ENCODE data around the gene TINAGL1.
A peak's percentile ranks its signal among the peaks of the same experiment; 100 is the strongest.

Gene TINAGL1

GRCh38 chr1:31607360-31607759, 31.0 kb downstream of the TINAGL1 start:
- DNase-seq (ENCODE audit: low read depth in 2 of 2), result no peak

GRCh38 chr1:31609514-31610118, 33.3 kb downstream of the TINAGL1 start:
- no peak for DNase-seq (ENCODE audit: low read depth in 2 of 2)

GRCh38 chr1:31614414-31615005, 38.2 kb downstream of the TINAGL1 start:
- no peak for DNase-seq (ENCODE audit: low read depth in 2 of 2)

- DNase-seq (ENCODE audit: low read depth in 2 of 2), result no peak
Observed at GRCh38 chr1:31615414-31615813, 39.1 kb downstream of the TINAGL1 start.

- DNase-seq (ENCODE audit: low read depth in 2 of 2), result no peak
Observed at GRCh38 chr1:31615939-31616338, 39.6 kb downstream of the TINAGL1 start.

GRCh38 chr1:31617218-31617915, 41.1 kb downstream of the TINAGL1 start, which contains the start of gene HCRTR1:
TSS of gene HCRTR1 (plus strand) at chr1:31617689. CDS start at chr1:31619193, 1,504 bp downstream.
- no peak for DNase-seq (ENCODE audit: low read depth in 2 of 2)

- peak; percentile 26 to 49 for DNase-seq (ENCODE audit: low read depth in 2 of 2)
Observed at GRCh38 chr1:31617916-31618746, 41.8 kb downstream of the TINAGL1 start.

GRCh38 chr1:31618916-31619846, 42.9 kb downstream of the TINAGL1 start:
- DNase-seq (ENCODE audit: low read depth in 2 of 2), result no peak

GRCh38 chr1:31620631-31621497, 44.5 kb downstream of the TINAGL1 start:
- no peak for DNase-seq (ENCODE audit: low read depth in 2 of 2)

GRCh38 chr1:31621498-31621820, 45.1 kb downstream of the TINAGL1 start:
- DNase-seq (ENCODE audit: low read depth in 2 of 2), result no peak

- DNase-seq (ENCODE audit: low read depth in 2 of 2), result no peak
Observed at GRCh38 chr1:31621847-31622730, 45.8 kb downstream of the TINAGL1 start.

- no peak for DNase-seq (ENCODE audit: low read depth in 2 of 2)
Observed at GRCh38 chr1:31623365-31623764, 47.0 kb downstream of the TINAGL1 start.

GRCh38 chr1:31624309-31624708, 48.0 kb downstream of the TINAGL1 start:
- DNase-seq (ENCODE audit: low read depth in 2 of 2), result no peak

- DNase-seq (ENCODE audit: low read depth in 2 of 2), result no peak
Observed at GRCh38 chr1:31624731-31625514, 48.6 kb downstream of the TINAGL1 start.

- no peak for DNase-seq (ENCODE audit: low read depth in 2 of 2)
Observed at GRCh38 chr1:31625561-31626222, 49.4 kb downstream of the TINAGL1 start.

- no peak for DNase-seq (ENCODE audit: low read depth in 2 of 2)
Observed at GRCh38 chr1:31626223-31627207, 50.2 kb downstream of the TINAGL1 start.

All from stimulated activated CD4-positive, alpha-beta T cell treated with anti-CD3 and anti-CD28 coated beads, Interleukin-4, amount 100 ng/mL, for 48 hours (primary cell).